ENCODE data around the gene LRPAP1. TPM values are rescaled to one million over a fixed set of nuclear protein-coding genes. Genes with fewer than 3 reads are reported as not detected.
"Not testable (repeated sequence)": the region's sequence is repeated elsewhere in the genome, so short reads cannot be mapped to it uniquely, and the experiment has no call there.

LRPAP1 gene
- polyA plus RNA-seq, 12 donors, result 61.0 to 164 (median 71.7) TPM

DNA sequence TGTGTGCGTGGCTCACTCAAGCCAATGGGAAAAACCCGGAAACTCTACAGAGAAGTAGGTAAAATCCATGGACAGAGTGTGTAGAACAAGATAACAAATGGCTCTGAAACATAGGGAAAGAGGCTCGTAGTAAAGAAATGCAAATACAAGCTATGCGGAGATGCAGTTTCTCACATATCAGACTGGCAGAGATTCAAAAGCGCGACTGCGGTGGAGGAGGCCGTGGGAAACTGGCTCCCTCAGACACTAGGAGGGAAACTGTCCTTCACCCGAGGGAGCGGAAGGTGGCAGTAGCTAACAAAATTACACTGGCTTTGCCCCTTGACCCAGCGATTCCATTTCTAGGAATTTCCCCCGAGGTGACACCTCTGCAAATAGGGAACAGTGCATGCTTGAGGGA, 34.1 kb upstream of the LRPAP1 start:
- DNase-seq, result not testable (repeated sequence)

DNA sequence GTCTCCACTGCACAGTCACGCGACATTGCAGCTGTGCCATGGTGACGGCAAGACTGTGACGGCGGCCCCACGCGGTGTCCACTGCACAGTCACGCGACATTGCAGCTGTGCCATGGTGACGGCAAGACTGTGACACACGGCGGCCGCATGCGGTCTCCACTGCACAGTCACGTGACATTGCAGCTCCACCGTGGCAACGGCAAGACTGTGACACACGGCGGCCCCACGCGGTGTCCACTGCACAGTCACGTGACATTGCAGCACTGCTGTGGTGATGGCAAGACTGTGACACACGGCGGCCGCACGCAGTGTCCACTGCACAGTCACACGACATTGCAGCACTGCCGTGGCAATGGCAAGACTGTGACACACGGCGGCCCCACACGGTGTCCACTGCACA, 32.7 kb upstream of the LRPAP1 start:
- not testable (repeated sequence) for DNase-seq

- DNase-seq, result no peak
These were observed 31.2 kb upstream of the LRPAP1 start for GRCh38 chr4:3563403-3563802.

GRCh38 chr4:3562127-3562526, 29.9 kb upstream of the LRPAP1 start:
- not testable (repeated sequence) for DNase-seq

DNA sequence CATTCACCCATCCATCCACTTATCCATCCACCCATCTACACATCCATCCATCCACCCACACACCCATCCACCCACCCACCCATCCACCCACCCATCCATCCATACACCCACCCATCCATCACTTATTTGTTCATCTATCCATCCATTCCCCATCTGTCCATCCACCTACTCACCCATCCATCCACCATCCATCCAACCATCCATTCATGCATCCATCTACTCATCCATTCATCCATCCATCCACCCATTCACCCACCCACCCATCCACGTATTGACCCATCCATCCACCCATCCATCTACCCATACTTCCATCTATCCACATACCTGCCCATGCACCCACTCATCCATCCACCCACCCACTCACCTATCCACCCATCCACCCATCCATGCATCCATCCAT, 28.2 kb upstream of the LRPAP1 start:
- DNase-seq, result not testable (repeated sequence)

- DNase-seq, result not testable (repeated sequence)
These were observed 27.4 kb upstream of the LRPAP1 start for GRCh38 chr4:3559381-3560290.

DNA sequence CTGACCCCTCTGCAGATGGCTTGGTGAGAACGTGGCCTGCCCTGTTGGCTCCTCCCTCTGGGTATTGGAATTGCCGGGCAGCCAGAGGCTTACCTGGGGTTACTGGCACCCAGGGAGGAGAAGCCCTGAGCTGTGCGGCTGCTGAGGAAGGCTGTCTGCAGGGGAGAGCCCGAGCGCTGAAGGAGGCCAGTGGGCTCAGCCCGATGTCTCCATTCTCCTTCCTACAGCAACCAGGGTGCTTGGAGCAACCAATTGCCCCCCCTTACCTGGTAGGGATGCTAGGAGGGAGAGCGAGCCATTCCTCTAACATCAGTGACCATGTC, 26.3 kb upstream of the LRPAP1 start:
- not testable (repeated sequence) for DNase-seq

GRCh38 chr4:3557676-3558513, 25.7 kb upstream of the LRPAP1 start:
- DNase-seq, result not testable (repeated sequence)

GRCh38 chr4:3557088-3557492, 24.9 kb upstream of the LRPAP1 start:
- not testable (repeated sequence) for DNase-seq

GRCh38 chr4:3556244-3556867, 24.1 kb upstream of the LRPAP1 start:
- DNase-seq, result not testable (repeated sequence)

DNA sequence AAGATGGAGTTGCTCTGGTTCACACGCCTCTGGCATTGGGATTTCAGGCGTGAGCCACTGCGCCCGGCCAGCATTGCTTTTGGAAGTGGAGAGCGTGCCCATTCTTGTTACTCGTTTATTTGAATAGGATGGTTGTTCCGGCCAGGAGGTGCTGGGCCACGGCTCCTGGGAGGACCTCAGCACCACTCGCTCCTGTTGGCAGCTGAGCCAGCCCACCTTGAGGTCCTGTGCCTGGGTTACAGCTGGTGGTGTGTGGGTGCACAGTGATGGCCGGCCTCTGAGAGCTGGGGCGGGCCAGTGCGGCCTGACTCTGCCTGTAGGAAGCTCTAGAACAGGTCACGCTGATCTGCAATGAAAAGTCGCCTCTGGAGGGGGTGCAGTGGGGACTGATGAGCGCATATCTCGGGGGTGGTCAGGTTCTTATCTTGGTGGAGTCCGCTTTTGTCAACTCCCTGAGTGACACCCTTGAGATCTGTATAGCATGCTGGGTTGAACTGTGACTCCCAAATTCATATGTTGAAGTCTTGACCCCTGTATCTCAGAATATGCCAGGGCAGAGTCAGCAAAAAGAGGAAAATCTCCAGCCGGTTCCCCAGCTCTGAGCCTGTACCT, 23.3 kb upstream of the LRPAP1 start:
- not testable (repeated sequence) for DNase-seq

- not testable (repeated sequence) for DNase-seq
These were observed 19.1 kb upstream of the LRPAP1 start for GRCh38 chr4:3551366-3551765.

GRCh38 chr4:3550792-3551325, 18.6 kb upstream of the LRPAP1 start:
- not testable (repeated sequence) for DNase-seq

DNA sequence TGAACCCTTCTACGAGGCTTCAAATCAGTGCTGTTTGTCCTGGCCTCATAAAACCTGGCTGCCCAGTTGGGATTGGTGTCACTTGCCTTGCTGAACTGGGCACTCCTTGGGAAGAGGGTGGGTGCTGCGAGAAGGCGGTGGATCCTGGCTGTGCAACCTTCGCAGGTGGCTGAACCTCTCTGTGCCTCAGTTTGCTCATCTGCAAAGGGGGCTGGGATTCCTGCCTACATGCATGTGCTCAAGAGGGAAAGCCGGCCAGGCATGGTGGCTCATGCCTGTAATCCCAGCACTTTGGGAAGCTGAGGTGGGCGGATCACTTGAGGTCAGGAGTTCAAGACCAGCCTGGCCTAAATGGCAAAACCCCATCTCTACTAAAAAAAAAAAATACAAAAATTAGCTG, 17.8 kb upstream of the LRPAP1 start:
- DNase-seq, result not testable (repeated sequence)

GRCh38 chr4:3549694-3550001, 17.4 kb upstream of the LRPAP1 start:
- not testable (repeated sequence) for DNase-seq

DNA sequence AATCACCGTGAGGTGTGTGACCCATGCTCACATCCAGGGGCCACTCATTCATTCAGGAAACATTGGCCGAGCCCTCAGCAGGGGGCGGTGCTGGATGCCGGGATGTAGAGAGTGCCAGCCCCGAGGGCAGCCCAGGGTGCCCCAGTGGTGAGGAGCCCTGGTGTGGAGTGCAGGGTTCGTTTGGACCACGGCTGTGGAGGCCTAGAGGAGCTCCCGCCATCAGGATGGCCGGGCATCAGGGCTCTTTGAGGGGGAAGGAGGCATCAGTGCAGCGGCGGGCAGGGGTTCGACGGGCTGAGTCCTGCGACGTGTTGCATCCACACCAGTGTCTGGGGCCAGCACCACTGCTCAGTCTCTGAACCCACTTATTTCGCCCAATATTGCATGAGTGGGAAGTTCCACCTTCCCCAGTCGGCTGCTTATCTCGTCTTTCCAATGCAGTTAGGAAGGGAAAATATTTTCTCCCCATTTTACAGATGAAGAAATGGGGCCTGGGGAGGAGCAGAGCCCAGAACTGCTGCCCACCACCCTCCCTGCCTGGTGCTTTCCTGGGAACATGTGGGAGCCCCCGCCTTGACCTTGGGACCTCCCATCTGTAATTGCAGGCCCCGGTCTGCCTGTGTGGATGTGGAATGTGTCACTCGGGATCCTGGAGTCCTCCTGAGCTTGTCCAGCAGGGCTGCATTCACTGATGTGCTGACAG, 16.9 kb upstream of the LRPAP1 start:
- not testable (repeated sequence) for DNase-seq

GRCh38 chr4:3546721-3547120, 14.5 kb upstream of the LRPAP1 start:
- DNase-seq, result not testable (repeated sequence)

- not testable (repeated sequence) for DNase-seq
These were observed 13.1 kb upstream of the LRPAP1 start for GRCh38 chr4:3545351-3545750.

DNA sequence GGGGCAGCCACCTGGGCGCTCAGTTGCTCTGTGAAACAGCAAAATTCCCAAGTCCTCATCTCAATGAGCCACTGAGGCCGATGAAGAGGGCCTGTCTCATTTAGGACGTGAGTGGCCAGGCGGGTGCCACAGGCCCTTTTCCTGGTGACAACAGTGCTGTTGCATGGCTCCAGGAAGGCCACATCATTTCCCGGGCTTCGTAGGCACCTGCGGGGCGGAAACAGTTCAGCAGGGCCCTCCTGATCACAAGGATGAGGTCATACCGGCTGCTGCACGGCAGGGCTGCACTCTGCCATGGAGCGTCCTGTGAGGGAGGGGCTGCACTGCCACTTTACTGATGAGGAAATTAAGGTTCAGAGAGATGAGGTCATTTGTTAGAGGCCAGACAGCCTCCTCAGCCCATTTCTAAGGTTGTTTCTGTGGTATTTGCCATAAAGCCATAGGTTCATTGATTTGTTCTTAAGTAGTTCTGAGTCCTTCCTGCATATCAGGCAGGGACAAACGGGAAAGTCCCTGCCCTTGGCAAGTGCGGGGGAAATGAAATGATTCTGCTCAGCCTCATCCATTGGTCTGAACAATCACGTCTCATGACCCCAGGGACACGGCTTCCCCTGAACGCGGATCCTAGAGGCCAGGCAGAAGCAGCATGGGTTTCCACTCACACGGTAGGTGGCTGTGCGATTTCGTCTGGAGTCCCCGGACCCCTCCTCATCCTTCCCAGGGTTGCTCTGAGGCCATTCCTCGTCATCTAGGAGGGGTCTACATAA, 12.2 kb upstream of the LRPAP1 start:
- not testable (repeated sequence) for DNase-seq

- DNase-seq, result not testable (repeated sequence)
These were observed 11.2 kb upstream of the LRPAP1 start for GRCh38 chr4:3543415-3543814.

Measured in muscle of arm (tissue), 12 donors.